Upper lobe of right lung (tissue), 1 donor: ENCODE measurements around the gene SMAD3. TPM values are rescaled to one million over a fixed set of nuclear protein-coding genes. Genes with fewer than 3 reads are reported as not detected.

Experiments used
- ATAC-seq: fragments of 200-7000 bp; cut with Tn5 transposase; one replicate; pipeline ENCODE4 v1.9.1; 2020; ENCODE audit warnings: mild to moderate bottlenecking, moderate library complexity
- DNase-seq: peaks from one replicate; pipeline ENCODE4 v3.0.0-alpha.2; 2020
- H3K27ac ChIP-seq: fragments of 200-600 bp; one replicate; pipeline ENCODE4 v1.8.0; 2022
- H3K27me3 ChIP-seq: fragments of 200-600 bp; one replicate; pipeline ENCODE4 v1.8.0; 2022; ENCODE audit warnings: mild to moderate bottlenecking
- H3K36me3 ChIP-seq: fragments of 200-600 bp; one replicate; pipeline ENCODE4 v1.8.0; 2022
- H3K4me1 ChIP-seq: fragments of 200-600 bp; one replicate; pipeline ENCODE4 v1.8.0; 2022
- H3K4me3 ChIP-seq: fragments of 200-600 bp; one replicate; pipeline ENCODE4 v1.8.0; 2022; ENCODE audit warnings: mild to moderate bottlenecking
- H3K9me3 ChIP-seq: fragments of 200-600 bp; one replicate; pipeline ENCODE4 v1.8.0; 2022
- CTCF ChIP-seq: fragments of 200-600 bp; IDR thresholded peaks from one replicate; pipeline ENCODE4 v1.8.0; 2022; ENCODE audit warnings: antibody characterized with exemption
- intact Hi-C: fragments of 100-400 bp; cut with DNase I; formaldehyde crosslinking; loops from one replicate; pipeline ENCODE4 v1.11.0; 2022
- total RNA-seq: library from RNA; stranded (reverse); fragmentation: NEBNext Ultra II Directional; extraction: Animal tissue kit (Norgen Biotek cat#: 25700); gene quantifications from one replicate; pipeline ENCODE4 v1.2.1, GENCODE V29; 2021
- donor health status: DM: no; HTN: yes; CAD: no; lungs with severe emphysema.

SMAD3 gene
- total RNA-seq, 1 donor from 2014 or later, result 31.6 TPM

- ATAC-seq, result no peak
- no peaks in the 10 kb centered on the region for H3K27me3 ChIP-seq
- H3K4me1 ChIP-seq, result peaks cover 59% of the 10 kb centered on the region
- intact Hi-C loops, result no loop called here
- H3K36me3 ChIP-seq, result no peaks in the 10 kb centered on the region
- no peaks in the 10 kb centered on the region for H3K9me3 ChIP-seq
- TF ChIP-seq CTCF, result no peak
- no peak overlapping the region for H3K27ac ChIP-seq
- no peak overlapping the region for H3K4me3 ChIP-seq
- no peak for DNase-seq
Observed at GRCh38 chr15:67127965-67128364, 62.6 kb downstream of the SMAD3 start.

- H3K4me1 ChIP-seq, result peaks cover 71% of the 10 kb centered on the region
- H3K9me3 ChIP-seq, result no peaks in the 10 kb centered on the region
- TF ChIP-seq CTCF, result no peak
- no peak for ATAC-seq
- no peak for DNase-seq
- no peaks in the 10 kb centered on the region for H3K36me3 ChIP-seq
- no peak overlapping the region for H3K4me3 ChIP-seq
- no peak overlapping the region for H3K27ac ChIP-seq
- H3K27me3 ChIP-seq, result no peaks in the 10 kb centered on the region
- intact Hi-C loops, result no loop called here
Observed at GRCh38 chr15:67130166-67130565, 64.8 kb downstream of the SMAD3 start.

GRCh38 chr15:67130673-67131601, 65.5 kb downstream of the SMAD3 start:
- Histone ChIP-seq H3K27me3 (no peaks in the 10 kb centered on the region), H3K4me3 (no peak overlapping the region), H3K9me3 (no peaks in the 10 kb centered on the region), H3K36me3 (no peaks in the 10 kb centered on the region), H3K27ac (no peak overlapping the region), H3K4me1 (peaks cover 73% of the 10 kb centered on the region)
- DNase-seq (no peak), ATAC-seq (peak; percentile 20)
- intact Hi-C loops, result no loop called here
- no peak for TF ChIP-seq CTCF

- no peak for ATAC-seq
- peaks cover 72% of the 10 kb centered on the region for H3K4me1 ChIP-seq
- H3K36me3 ChIP-seq, result no peaks in the 10 kb centered on the region
- no peak overlapping the region for H3K27ac ChIP-seq
- no peak overlapping the region for H3K4me3 ChIP-seq
- H3K27me3 ChIP-seq, result no peaks in the 10 kb centered on the region
- intact Hi-C loops, result no loop called here
- DNase-seq, result no peak
- no peaks in the 10 kb centered on the region for H3K9me3 ChIP-seq
- no peak for TF ChIP-seq CTCF
Observed at GRCh38 chr15:67132276-67132675, 66.9 kb downstream of the SMAD3 start.

DNA sequence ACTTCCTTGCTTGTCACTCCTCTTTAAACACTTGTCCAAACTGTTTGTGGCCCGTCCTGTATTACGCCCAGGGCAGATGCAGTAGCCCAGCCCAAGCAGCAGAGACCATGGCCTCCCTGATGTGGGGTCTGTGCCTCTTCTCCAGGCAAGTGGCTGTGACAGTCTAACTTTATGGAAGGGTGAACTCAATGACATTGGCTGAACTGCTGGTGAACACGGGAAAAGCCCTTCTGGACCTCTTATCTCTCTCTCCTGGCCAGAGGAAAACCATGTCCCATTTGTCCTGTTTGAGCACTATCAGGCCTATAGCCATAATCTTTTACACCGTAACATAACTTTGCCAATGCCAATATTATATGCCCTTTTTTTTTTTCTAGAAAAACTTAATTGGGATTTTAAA, 67.6 kb downstream of the SMAD3 start:
- no peak for TF ChIP-seq CTCF
- intact Hi-C loops, result no loop called here
- Histone ChIP-seq H3K4me1 (peaks cover 73% of the 10 kb centered on the region), H3K27ac (no peak overlapping the region), H3K36me3 (no peaks in the 10 kb centered on the region), H3K9me3 (no peaks in the 10 kb centered on the region), H3K4me3 (no peak overlapping the region), H3K27me3 (no peaks in the 10 kb centered on the region)
- no peak for ATAC-seq
- DNase-seq, result no peak
